ENCODE data around the gene TECPR2.
"Not testable (repeated sequence)": the region's sequence is repeated elsewhere in the genome, so short reads cannot be mapped to it uniquely, and the experiment has no call there.

GRCh38 chr14:102519709-102520108, 157.0 kb downstream of the TECPR2 start:
- TF ChIP-seq CTCF (IDR thresholded peaks at IDR 0.05; ENCODE audit: poor library complexity); EZH2 (IDR thresholded peaks at IDR 0.05; ENCODE audit: borderline replicate concordance); EZH2phosphoT487 (IDR thresholded peaks at IDR 0.05; ENCODE audit: low read depth, severe bottlenecking, unreplicated experiment): not testable (repeated sequence)
